Measurements from ENCODE around the gene PCNP. TPM values are rescaled to one million over a fixed set of nuclear protein-coding genes. Genes with fewer than 3 reads are reported as not detected.

Gene PCNP
- total RNA-seq (2014; rRNA removed; shearing (Covaris generic)) (134 and 139 TPM in 2 replicates), polyA plus RNA-seq (2016; fragmentation: Nextera tagmentation; extraction: Ambion mirVana) (151 and 185 TPM in 2 replicates)
- long read RNA-seq, transcript PCNP-201 (5 exons, 2,342 nt): major isoform, 60 of 97 reads
- long read RNA-seq, transcript PCNP-202 (5 exons, 2,165 nt): minor isoform, 17 of 97 reads
- long read RNA-seq, partial matches to known transcripts: 2 of 97 reads
- long read RNA-seq, other reads (novel, unspliced or antisense): 13 of 97 reads

GRCh38 chr3:101573449-101574387 is at the start of gene PCNP:
Gene PCNP (plus strand): TSS chr3:101574180. CDS start chr3:101574216, 36 bp downstream.
- H3K36me3 Mint-ChIP-seq (ENCODE audit: low read depth): peaks cover 15% of the 10 kb centered on the region
- Histone ChIP-seq H3K4me3 (peak within 1 kb of the TSS; percentile 95), H3K4me2 (peak within 1 kb of the TSS; percentile 84), H2AFZ (peak within 1 kb of the TSS; percentile 57), H3K4me1 (ENCODE audit: insufficient read depth) (peaks cover 12% of the 10 kb centered on the region), H3K27ac (ENCODE audit: low read depth) (peak within 1 kb of the TSS; percentile 91), H3K9me2 (ENCODE audit: insufficient read depth) (no peaks in the 10 kb centered on the region), H4K20me1 (replicated peaks; ENCODE audit: insufficient read depth) (peaks cover 23% of the 10 kb centered on the region), H3K79me2 (replicated peaks; ENCODE audit: insufficient read depth) (peaks cover 45% of the 10 kb centered on the region), H3F3A (replicated peaks; ENCODE audit: low read depth) (no peaks in the 10 kb centered on the region), H3K36me3 (ENCODE audit: insufficient read depth) (peaks cover 3% of the 10 kb centered on the region; the same call in 1 of the 2 replicates), H3K27me3 (ENCODE audit: insufficient read depth) (no peaks in the 10 kb centered on the region)
- H3K4me1 Mint-ChIP-seq: peaks cover 12% of the 10 kb centered on the region
- H3K4me3 Mint-ChIP-seq: peak within 1 kb of the TSS; percentile 94
- ATAC-seq (peak; percentile 91), DNase-seq (ENCODE audit: low spot score) (peak; percentile 99)
- peaks cover 3% of the 10 kb centered on the region for H3K27me3 Mint-ChIP-seq (ENCODE audit: insufficient read depth, low read depth, poor library complexity)
- no peaks in the 10 kb centered on the region for H3K9me3 Mint-ChIP-seq
- H3K27ac Mint-ChIP-seq: peak within 1 kb of the TSS; percentile 99
- TF ChIP-seq ZNF114 (CRISPR knock-in tag; IDR thresholded peaks at IDR 0.05) (no peak), CREB1 (CRISPR knock-in tag; IDR thresholded peaks at IDR 0.05; ENCODE audit: low read depth) (peak; percentile 94), EZH2phosphoT487 (IDR thresholded peaks at IDR 0.05; ENCODE audit: unreplicated experiment) (no peak), ZNF462 (CRISPR knock-in tag; IDR thresholded peaks at IDR 0.05) (no peak), POLR2AphosphoS5 (IDR thresholded peaks at IDR 0.05; ENCODE audit: low read depth) (peak; percentile 91), JUNB (IDR thresholded peaks at IDR 0.05; ENCODE audit: unreplicated experiment) (no peak), CTCF (conservative IDR thresholded peaks at IDR 0.05; ENCODE audit: low read depth in 2 of 2) (peak; percentile 83 to 95), STAT1 (IDR thresholded peaks at IDR 0.05; ENCODE audit: unreplicated experiment) (no peak), EZH2 (IDR thresholded peaks at IDR 0.05; ENCODE audit: low read depth, unreplicated experiment) (no peak), ETS1 (IDR thresholded peaks at IDR 0.05) (peak; percentile 91), ZNF331 (CRISPR knock-in tag; IDR thresholded peaks at IDR 0.05; ENCODE audit: low read depth) (no peak)
- TF ChIP-seq, protein P1, sequence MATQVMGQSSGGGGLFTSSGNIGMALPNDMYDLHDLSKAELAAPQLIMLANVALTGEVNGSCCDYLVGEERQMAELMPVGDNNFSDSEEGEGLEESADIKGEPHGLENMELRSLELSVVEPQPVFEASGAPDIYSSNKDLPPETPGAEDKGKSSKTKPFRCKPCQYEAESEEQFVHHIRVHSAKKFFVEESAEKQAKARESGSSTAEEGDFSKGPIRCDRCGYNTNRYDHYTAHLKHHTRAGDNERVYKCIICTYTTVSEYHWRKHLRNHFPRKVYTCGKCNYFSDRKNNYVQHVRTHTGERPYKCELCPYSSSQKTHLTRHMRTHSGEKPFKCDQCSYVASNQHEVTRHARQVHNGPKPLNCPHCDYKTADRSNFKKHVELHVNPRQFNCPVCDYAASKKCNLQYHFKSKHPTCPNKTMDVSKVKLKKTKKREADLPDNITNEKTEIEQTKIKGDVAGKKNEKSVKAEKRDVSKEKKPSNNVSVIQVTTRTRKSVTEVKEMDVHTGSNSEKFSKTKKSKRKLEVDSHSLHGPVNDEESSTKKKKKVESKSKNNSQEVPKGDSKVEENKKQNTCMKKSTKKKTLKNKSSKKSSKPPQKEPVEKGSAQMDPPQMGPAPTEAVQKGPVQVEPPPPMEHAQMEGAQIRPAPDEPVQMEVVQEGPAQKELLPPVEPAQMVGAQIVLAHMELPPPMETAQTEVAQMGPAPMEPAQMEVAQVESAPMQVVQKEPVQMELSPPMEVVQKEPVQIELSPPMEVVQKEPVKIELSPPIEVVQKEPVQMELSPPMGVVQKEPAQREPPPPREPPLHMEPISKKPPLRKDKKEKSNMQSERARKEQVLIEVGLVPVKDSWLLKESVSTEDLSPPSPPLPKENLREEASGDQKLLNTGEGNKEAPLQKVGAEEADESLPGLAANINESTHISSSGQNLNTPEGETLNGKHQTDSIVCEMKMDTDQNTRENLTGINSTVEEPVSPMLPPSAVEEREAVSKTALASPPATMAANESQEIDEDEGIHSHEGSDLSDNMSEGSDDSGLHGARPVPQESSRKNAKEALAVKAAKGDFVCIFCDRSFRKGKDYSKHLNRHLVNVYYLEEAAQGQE (IDR thresholded peaks at IDR 0.05; ENCODE audit: unreplicated experiment): no peak
